HG02610 (cell line): ENCODE measurements around the gene C9orf50.
"Not testable (repeated sequence)": the region's sequence is repeated elsewhere in the genome, so short reads cannot be mapped to it uniquely, and the experiment has no call there.

Experiments used
- ATAC-seq: cut with Tn5 transposase; IDR thresholded peaks from one replicate; pipeline ENCODE4 v1.9.1; 2021; ENCODE audit warnings: mild to moderate bottlenecking, moderate library complexity; ENCODE audit not compliant: unreplicated experiment

The C9orf50 gene

DNA sequence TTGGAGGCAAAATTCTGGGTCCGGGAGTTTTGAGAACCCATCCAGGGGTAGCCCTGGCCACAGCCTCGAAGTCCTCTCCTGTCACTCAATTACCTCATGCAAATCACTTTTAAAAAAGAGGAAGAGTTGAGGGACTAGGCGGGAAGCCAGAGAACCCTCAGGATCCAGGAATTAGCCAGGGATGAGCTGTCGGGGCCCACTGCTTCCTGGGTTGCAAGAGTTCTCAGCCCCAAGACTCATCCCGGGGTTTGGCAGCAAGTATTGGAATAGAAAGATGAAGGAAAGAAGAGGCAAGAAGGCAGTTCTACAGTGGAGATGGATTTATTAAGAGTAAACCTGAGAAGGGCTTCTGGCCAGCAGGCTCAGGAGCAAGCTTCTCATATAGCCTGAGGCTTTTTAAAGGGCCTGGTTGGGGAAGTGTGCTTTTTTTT, 25.6 kb downstream of the C9orf50 start:
- ATAC-seq = no peak

DNA sequence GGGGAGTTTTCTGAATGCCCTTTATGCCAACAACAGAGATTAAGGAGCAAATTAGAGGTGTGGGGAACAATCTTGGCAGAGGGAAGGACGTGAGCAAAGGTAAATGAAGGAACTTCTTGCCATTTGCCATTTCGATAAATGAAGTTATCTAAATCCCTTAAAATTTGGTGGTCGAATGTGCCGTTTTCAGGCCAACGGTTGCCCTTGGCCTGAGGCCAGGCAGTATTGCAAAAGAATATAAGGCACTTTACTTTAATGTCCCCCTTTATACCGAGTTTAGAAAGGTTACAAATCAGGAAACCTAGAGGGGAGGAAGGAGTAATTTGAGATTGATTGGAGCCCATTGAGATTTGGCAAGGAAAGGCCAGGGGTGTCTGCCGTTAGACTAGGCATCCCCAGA, 26.3 kb downstream of the C9orf50 start:
- ATAC-seq = no peak

DNA sequence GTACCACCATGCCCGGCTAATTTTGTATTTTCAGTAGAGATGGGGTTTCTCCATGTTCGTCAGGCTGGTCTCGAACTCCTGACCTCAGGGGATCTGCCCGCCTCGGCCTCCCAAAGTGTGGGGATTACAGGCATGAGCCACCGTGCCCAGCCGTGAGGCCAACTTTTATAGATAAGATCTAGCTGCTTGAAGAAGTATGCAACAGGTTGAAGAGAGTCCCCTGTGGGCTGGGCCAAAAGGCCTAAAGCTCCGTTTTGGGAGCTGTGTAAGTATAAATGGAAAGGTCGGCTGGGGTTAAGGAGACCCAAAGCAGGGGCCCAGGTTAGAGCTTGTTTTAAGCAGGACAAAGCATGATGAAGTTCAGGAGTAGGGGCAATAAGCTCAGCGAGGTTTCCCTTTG, 28.1 kb downstream of the C9orf50 start:
- not testable (repeated sequence) for ATAC-seq

DNA sequence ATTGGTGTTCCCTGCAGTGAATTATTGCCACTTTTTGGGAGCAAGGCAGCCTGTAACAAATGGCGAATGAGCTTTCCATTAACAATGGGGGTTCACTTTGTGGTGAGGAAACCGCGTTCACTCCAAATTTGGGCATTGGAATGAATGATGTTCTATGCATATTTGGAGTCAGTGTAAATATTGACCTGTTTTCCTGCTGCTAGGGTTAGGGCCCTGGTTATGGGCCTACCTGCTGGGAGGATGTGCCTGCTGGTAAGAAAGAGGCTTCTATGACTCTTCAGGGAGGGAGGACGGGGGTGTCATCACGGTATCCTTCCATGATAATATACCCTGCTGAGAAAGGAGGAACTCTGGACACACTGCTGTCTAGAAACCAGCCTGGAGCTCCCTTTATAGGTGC, 29.0 kb downstream of the C9orf50 start:
- ATAC-seq = no peak

DNA sequence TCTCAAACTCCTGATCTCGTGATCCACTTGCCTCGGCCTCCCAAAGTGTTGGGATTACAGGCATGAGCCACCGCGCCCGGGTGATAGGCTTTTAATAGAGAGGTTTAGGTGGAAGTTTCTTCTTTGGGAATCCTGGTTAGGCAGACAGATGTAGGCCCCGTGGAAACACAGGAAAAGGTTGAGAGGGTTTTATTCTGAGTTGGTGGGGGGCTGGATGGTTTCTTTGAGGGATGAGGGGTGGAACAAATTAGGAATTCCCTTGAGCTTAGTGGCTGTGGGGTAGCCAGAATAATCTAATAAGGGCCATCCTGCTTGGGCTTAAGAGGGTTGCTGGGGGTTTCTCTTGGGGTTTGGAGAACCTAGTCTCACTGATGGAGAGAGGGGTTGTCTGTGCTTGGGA, 30.4 kb downstream of the C9orf50 start:
- no peak for ATAC-seq

DNA sequence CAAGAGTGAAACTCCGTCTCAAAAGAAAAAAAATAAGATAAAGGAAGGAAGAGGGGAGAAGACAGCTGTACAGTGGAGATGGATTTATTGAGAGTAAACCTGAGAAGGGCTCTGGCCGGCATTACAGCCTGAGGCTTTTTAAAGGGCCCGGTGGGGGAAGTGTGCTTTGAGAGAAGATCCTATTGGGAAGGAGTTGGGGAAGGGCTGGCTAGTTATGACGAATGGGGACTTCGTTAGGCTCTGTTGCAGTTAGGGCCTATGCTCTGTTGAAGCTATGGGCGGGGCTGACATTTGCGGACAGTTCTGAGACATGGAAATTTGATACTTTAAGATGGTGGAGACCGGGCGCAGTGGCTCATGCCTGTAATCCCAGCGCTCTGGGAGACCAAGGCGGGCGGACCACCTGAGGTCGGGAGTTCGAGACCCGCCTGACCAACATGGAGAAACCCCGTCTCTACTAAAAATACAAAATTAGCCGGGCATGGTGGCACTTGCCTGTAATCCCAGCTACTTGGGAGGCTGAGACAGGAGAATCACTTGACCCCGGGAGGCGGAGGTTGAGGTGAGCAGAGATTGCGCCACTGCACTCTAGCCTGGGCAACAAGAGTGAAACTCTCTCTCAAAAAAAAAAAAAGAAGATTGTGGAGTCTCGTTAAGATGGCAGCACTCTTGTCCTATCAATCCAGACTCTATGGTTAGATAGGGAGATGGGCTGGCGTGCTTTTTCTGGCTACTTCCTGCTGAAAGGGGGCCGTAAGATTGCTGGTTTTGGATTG, 33.2 kb downstream of the C9orf50 start:
- no peak for ATAC-seq

DNA sequence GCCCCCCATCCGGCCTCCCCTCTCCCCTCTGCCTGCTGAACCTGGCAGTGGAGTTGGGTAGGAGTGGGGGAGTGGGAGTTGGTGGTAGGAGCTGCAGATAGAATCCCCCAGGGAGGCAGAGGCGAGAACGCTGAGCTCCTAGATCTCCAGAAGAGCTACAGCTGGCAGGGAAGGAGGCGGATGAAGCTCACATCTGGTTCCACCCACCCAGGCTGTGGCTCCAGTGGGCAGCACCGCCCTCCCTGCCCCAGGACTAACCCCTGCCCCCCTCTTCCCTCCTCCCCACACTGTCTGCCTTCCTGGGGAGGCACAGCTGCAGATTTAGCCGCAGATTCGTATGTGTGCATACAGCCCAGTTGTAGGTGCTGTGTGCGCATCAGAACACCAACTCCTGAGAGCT, 34.2 kb downstream of the C9orf50 start:
- ATAC-seq = no peak

DNA sequence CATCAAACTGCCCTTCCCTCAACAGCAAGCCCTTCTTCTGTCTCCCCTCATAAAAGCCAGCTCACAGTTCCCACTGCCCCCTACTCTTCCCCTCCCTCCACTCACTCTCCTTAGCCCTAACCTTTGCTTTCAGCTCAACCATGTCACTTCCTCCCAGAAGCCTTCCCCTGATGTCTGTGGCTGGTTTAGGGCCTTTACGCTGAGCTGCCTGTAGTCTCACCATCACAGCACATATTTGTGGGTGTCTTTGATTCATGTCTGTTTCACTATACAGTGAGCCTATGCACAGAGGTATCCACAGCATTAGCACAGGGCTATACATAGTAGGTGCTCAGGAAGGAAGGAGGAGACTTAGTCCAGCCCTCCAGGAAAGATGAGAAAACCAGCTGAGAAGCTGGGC, 34.7 kb downstream of the C9orf50 start:
- ATAC-seq = no peak

DNA sequence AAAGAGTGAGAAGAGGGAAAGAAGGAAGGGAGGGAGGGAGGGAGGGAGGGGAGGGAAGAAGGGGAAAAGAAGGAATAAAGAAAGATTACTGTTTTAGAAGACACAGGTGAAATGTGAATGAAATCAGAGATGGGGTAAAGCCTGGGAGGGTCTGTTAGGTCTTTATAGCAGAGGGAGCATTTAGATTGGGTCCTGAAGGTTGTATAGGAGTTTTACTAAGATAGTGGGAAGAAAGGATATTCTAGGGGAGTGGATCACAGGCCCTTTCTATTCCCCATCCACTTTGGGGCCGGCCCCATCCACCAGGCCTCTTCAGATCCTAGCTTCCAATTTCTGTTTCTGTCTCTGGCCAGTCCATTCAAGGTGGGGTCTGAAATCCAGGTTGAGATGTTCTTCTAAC, 35.5 kb downstream of the C9orf50 start:
- no peak for ATAC-seq

DNA sequence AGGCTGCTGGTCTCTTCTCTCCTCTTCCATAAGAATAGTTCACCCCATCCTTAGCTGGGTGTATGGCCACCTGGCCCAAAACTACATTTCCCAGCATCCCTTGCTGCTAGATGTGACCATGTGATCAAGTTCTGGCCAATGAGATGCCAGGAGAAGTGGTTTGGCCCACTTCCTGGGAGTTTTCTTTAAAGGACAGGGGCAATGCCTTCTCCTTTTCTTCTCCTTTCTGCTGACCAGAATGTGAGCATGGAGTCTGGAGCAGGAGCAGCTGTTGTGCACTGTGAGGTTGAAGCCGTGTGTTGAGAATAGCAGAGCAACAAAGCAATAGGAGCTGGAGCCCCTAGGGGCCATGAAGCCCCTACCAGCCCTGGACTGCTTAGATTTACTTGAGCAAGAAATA, 36.8 kb downstream of the C9orf50 start:
- no peak for ATAC-seq

DNA sequence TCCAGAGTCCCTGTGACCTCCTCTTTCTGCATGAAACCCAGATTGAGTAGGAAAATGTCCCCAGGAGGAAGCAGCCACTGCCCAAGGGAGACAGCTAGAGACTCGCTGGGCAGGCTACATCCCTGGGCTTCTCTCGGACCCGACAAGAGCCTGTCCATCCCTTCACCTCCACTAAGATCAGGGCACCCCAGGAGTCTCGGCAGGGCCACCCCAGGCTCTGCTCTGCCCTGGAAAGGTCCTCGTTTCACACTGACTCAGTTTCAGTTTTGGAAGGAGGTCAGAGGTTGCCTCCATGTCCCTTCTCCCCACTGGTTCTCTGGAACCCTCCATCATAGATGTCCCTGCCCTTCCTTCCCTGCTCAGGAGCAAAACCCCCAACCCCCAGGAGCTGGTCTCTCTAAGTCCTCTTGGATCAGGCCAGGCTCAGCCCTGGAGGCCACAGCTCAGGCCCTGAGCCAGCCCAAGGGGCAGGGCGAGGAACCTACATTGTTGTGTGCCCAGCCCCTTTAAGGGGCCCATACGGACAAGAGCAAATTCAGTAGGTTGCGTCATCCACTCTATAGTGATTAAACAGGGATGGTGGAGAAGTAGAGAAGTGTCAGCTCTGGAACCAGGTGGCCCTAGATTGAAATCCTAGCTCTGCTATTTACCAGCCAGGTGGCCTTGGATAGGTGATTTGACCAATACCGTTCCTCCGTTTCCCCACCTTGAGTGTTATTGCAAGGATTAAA, 37.4 kb downstream of the C9orf50 start:
- ATAC-seq = no peak

DNA sequence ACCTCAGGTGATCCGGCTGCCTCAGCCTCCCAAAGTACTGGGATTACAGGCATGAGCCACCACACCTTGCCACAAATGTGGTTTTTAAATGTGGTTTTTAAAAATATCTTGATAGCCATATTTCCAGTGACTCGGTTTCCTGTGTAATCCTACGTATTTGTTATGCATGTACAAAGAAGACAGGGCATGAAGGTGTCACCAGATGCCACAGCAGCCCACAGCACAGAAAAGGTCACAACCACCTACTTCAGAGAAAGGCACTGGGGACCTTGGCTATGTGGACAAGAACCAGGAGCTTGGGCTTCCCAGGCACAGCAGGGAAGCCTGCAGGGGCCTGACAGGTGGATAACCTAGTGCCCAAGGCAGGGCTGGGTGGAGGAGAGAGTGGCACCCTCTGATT, 38.0 kb downstream of the C9orf50 start:
- ATAC-seq = no peak

DNA sequence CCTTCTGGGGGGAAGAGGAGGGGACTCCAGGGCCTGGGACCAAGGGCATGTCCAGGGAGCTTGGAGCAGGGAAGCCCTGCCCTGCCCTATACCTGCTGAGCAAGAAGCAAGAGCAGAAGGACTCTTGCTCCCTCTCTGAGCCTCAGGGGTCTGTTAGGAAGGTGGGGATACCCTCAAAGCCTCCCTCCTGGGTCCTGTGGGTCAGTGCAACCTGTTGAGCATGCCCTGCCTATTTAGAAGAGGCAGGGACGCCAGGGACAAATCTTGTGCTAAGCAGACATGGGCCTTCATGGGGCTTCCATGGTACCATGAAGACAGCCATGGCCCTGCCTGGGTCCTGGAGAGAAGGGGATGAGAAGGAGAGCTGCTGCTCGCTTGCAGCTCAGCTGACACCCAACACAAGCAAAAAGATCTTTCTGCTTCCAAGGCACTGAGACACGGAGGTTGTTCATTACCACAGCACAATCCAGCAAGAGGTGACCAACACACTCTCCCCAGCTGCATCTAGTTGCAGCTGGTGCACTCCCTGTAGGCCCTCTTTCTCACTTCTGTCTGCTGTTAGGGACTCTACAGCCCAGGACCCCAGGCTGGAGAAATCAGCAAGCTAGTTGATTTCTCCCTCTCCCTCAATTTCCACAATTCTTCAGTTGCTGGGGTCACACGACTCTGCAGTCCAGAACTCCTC, 39.3 kb downstream of the C9orf50 start:
- no peak for ATAC-seq

DNA sequence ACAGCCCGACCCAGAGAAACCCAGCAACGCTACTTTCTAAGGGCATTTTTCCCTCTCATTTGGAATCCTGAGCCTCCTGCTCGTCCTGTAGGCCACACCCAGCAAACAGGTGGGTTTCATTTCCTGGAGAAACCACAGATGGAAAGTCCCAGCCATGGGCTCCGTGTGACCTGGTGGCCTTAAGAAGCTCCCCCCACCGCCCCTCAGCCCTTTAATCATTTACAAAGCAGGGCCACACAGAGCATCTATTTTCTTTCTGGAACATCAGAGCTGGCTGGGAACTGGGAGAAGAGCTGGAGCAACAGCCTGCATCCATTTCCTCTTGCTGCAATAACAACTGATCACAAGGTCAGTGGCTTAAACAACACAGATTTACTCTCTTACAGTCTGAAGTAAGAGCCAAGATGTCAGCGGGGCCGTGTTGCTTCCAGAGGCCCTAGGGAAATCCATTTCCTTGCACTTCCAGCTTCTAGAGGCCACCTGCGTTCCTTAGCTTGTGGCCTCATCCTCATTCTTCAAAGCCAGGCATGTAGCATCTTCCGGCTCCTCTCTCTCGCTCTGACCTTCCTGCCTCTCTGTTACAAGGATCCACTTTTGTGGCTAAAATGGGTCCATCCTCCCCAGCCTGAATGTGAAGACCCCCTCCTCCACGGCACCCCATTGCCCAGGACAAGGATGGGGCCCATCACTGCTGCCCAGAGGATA, 40.5 kb downstream of the C9orf50 start:
- no peak for ATAC-seq

DNA sequence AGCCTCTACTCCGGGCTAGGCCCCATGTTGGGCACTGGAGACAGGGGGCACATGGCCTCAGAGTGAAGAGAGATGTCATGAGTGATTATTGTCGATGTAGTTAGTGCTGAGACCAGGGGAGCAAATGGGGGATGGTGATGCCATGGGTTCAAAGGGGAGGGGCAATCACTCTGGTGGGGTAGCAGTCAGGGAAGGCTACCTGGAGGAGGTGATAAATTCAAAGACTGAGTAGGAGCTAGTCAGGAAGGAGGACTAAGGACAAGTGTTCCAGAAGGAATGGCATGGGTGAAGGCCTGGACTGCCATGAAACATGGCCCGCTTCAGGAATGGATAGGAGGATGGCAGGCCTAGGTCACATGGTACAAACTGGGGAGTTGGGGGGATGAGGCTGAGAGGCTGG, 41.6 kb downstream of the C9orf50 start:
- no peak for ATAC-seq

DNA sequence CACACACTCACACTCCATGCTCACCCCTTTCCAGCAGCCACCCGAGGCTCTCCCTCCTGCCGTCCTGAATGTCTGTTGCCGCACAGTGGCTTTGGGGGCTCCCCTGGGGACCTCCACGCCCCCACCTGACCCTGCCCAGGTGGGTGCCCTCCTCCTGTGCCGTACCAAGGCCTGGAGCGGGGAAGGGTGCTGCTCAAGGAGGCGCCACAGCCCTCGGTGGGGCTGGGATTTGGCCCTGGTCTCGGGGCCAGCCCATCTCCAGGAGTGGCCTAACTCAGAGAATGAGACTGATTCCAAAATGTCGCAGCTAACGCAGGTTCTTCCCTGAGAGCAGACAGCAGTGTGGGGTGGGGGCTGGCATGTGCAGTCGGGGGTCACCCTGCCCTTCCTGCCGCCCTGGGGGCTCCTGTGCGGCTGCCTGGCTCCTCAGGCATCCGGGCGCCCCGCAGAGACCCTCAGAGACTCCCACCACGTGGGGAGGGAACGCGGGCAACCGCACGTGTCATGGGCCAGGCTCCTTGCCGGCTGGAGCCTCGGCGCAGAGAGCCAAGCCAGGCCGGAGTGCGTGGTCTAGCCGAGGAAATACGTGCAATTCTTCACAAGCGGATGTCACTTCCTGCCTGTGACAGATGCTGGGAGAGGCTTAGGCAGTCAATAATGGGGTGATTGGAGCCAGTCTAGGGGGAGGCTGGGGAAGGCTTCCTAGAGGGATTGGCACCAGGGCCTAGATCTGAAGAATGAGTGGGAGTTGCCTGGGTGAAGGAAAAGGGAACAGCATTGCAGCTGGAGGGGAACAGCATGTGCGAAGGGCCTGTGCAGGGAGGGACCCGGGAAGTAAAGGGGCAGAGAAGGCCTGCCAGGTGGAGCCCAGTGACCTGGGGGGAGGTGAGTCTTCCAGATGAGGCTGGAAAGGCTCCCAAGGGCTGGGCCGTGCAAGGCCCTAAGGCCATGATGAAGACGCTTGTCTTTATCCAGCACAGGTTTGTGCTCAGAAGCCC, 44.1 kb downstream of the C9orf50 start:
- no peak for ATAC-seq

DNA sequence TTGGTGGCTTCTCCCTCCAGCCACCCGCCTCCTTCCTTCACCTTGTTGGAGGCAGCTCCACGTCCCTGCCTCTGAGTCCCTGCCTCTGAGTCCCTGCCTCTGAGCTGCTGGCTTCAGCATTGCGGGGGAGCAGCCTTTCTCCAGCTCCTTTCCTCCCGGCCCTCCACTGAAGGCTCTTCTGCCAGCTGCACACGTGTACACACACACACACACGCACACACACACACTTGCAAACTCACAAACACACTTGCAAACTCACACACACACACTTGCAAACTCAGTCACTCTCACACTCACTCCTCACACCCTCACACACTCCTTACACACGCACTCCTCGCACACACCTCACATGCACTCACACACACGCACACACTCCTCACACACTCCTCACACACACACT, 45.1 kb downstream of the C9orf50 start:
- ATAC-seq = no peak

DNA sequence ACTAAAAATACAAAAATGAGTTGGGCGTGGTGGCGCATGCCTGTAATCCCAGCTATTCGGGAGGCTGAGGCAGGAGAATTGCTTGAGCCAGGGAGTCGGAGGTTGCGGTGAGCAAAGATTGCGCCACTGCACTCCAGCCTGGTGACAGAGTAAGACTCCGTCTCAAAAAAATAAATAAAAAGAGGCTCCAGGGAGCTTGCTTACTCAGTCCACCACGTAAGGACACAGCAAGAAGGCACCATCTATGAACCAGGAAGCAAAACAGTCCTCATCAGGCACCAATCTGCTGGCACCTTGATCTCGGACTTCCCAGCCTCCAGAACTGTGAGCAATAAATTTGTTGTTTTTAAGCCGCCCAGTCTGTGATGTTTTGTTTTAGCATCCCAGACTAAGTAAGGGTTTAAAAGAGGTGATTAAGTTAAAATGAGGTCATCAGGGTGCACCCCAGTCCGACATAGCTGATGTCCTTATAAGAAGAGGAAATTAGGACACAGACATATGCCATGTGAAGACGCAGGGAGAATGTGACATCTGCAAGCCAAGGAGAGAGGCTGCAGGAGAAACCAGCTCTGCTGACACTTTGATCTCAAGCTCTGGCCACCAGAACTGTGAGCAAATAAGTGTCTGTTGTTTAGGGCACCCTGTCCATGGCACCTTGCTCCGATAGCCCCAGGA, 45.9 kb downstream of the C9orf50 start:
- no peak for ATAC-seq

DNA sequence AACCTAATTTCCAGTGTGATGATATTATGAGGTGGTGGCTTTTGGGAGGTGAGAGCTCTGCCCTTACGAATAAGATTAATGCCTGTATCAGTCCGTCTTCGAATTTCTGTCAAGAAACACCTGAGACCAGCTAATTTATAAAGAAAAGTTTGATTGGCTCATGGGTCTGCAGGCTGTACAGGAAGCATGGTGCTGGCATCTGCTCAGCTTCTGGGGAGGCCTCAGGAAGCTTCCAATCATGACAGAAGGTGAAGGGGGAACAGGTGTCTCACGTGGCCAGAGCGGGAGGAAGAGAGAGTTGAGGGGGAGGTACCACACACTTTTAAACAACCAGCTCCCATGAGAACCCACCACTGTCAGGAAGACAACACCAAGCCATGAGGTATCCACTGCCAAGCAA, 46.9 kb downstream of the C9orf50 start:
- no peak for ATAC-seq

DNA sequence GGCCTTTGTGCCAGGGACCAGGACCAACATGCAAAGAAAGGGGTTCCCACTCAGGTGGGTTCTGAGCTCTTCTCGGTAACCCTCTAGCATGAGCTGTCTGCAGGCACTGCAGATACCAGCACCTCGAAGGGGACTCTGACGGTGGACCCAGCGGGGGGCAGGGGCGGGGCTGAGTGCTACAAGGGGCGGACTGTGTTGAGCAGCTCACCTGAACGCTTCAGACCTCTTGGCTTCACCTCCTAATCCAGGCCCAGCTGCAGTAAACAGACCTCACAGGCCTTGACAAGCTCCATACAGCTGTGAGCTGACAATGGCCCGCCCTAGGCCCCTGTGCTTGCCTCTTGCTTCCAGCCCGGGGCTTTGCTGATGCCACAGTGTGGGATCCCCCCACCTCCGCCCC, 48.4 kb downstream of the C9orf50 start:
- no peak for ATAC-seq
